ENCODE data around the gene KIRREL3. TPM values are rescaled to one million over a fixed set of nuclear protein-coding genes. Genes with fewer than 3 reads are reported as not detected.
A peak's percentile ranks its signal among the peaks of the same experiment; 100 is the strongest.

KIRREL3 gene
- total RNA-seq, result 1 to 10 TPM in 1 of 2 donors, under 1 TPM in 1; 0.44 to 2.1 TPM
- long read RNA-seq, partial matches to known transcripts, result 0 of 1 reads
- long read RNA-seq, other reads (novel, unspliced or antisense), result 1 of 1 reads

DNA sequence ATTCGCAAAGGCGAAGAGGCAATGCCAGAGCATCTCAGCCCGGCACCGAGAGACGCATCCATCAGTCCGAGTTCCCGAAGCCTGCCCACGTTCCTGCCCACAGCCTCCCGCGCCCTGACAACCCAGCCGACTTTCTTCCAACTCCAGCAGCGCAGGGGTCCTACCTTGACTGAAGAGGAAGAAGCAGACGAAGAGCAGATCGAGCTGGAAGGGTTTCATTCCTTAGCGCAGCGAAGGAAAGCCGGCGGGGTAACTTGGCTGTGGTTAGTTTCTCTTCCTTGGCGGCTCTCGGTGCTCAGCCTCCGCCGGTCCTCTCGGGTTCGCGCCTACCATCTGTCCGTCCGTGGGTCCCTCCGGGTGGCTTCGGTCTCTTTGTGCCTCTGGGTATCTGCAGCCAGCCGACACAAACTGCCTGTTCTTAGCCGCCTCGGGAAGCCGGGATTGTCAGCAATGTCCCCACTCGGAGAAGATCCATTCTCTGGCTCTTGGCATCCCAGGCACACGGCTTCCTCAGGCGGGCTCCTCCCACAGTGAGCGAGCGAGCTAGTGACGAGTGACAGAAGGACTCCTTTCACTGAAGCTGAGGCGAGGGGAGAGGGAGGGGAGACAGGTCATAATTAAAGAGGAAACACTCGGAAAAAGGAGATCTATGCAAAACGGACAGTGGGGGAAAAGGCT lies at the start of gene KIRREL3:
Gene KIRREL3, minus strand, starts transcription at position 480 of the 678 bp plus-strand sequence.
- intact Hi-C loops (cut with DNase I), result no loop called here
- peak; percentile 21 to 48 for ATAC-seq

DNA sequence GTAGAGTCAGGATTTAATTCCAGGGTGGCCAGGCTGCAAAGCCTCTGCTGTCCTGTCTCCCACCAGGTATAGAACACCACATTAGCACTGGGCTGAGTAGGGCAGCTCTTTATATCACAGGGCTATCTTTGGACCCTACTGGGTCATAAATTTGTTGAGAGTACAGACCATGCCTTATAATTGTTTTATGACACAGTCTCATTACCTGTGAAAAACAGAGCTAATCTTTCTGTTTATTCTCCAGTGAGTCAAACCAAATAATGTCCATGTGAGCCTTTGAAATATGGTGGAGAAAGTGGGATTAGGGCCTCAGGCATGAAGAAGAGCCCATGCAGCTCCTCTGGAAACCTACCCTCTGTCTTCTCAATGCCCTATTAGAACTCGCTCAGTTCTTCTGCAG lies 49.6 kb upstream of the KIRREL3 start:
- intact Hi-C loops (cut with DNase I), result no loop called here

More for the DNA sequence above, at the start of gene KIRREL3:
- DNase-seq, result peak; percentile 40

DNA sequence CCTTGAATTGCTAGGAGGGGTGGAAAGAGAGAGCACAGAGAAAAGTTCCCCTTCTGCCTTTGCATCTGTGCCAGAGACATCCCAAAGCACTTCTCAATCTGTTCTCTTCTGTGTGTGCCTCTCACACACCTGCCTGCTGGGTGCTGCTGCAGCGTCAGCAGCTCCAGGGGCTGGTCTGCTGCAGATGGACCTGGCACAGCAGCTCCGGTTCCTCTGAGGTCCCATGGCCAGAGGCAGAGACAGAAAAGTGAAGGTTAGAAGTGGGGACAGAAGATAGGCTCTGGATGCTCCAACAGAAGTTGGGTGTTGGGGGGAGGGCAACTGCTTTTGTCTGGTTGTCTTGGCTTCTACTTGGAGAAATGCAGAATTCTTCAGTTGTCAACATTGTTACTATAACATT lies 48.9 kb upstream of the KIRREL3 start:
- intact Hi-C loops (cut with DNase I), result no loop called here
- DNase-seq, result no peak
- no peak for ATAC-seq

More for the DNA sequence above, 49.6 kb upstream of the KIRREL3 start:
- ATAC-seq (no peak), DNase-seq (no peak)

DNA sequence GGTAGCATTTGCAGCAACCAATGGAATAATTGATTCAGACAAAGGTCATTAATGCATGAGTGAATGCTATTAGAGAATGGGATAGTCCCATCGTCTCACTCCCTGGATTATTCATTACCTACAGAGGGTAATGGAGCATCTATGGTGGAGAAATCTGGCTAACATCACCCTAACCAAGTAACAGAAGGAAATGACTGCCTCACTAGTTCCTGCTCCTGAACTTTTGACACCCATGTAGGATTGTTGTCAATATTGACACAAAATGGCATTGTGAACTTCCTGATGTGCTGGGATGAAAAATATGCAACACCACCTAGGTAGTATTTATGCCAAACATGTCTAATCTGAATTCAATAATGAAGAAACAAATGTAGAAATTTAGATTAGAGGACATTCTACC lies 44.0 kb upstream of the KIRREL3 start:
- intact Hi-C loops (cut with DNase I), result no loop called here
- ATAC-seq (no peak), DNase-seq (no peak)

DNA sequence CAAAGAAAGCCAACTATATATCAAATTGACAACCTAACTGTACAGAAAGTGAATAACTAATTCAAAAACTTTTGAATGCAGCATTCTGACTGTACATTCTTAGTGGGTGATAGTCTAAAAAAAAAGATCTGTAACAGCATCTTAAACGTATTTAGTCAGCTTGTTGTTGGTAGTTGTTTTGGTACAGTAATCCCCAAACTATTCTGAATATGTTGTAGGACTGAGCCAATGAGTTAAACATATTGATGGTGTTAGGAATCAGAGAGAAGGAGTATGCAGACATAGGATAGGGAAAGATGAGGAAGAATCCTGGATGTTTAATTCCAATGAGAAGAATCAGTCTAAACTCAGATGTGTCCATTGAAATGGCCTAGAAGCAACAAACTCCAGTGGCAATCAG lies 41.9 kb upstream of the KIRREL3 start:
- DNase-seq, result no peak
- intact Hi-C loops (cut with DNase I), result no loop called here
- ATAC-seq, result no peak

DNA sequence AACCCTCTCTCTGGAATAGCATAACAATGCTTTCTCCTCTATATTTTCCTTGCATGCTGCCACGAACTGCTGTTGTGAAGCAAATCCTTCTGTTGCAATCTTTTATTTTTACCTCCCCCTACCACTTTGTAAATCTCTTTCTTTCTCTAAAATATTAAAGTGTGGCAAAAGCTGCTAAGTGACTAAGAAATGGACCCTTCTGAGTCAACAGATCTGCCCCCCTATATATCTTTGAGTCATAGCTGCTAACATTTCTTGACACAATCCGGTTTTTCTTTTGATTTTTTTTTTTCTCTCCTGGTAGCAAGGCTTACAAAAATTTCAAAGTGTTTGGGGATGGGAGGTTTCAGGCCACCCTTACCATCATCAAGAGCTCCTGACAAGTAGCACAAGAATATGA lies 39.0 kb upstream of the KIRREL3 start:
- intact Hi-C loops (cut with DNase I), result no loop called here
- ATAC-seq, result no peak
- DNase-seq, result no peak

DNA sequence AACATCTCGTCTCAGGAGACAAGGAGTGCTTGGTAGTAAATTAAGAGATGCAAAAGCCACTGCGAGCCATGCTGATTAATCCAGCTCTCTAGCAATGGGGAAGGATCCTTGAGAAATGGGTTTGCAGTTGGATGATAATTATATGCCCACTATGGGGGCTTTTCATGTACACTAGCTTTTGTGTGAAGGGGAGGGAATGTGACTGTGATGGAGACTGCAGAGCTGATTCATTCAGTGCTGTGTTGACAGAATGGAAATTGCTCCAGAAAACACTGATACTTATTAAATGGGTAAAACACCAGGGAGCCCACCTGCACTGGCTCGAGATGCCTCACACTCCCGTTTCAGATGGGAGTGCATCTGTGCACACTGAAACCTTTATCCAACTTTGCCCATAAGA lies 37.0 kb upstream of the KIRREL3 start:
- DNase-seq (no peak), ATAC-seq (no peak)
- intact Hi-C loops (cut with DNase I), result no loop called here

DNA sequence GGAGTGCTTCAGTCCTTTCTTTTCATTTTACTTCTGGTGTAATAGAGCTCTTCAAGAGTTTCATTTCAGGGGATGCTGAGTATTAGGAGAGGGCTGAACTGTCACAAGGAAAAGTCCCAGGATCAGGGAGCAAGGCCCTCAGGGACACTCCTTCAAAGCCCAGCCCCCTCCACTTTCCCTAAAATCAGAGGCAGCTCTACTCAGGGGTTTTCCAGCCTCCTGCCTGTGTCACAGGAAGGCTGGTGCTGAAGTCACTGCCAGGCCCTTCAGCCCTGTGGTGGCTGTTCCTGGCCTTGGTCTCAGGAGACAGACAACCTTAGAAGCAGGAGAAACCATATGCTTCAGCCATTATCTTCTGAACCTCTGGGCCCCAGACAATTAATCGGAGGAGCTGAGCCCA lies 36.4 kb upstream of the KIRREL3 start:
- no peak for ATAC-seq
- DNase-seq, result no peak
- intact Hi-C loops (cut with DNase I), result no loop called here

DNA sequence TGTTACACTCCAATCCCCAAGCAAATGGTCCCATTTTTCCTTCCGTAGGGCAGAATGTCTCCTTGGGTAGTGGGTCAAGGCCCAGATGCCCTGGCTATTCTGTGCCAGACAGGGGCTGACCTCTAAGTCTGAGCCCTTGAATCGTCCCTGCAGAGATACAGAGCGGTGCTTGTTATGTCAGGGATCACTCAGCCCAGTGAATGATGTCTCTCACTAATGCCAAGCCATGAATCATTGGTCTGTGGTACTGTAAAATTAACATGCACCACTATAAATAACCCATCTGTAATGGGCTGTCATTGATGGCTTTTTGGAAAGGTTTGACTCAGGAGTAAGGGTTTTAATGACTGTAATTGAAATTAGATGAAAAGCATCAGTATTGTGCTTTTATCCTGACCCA lies 35.3 kb upstream of the KIRREL3 start:
- ATAC-seq, result peak; percentile 88 to 98
- no peak for DNase-seq
- intact Hi-C loops (cut with DNase I), result no loop called here

DNA sequence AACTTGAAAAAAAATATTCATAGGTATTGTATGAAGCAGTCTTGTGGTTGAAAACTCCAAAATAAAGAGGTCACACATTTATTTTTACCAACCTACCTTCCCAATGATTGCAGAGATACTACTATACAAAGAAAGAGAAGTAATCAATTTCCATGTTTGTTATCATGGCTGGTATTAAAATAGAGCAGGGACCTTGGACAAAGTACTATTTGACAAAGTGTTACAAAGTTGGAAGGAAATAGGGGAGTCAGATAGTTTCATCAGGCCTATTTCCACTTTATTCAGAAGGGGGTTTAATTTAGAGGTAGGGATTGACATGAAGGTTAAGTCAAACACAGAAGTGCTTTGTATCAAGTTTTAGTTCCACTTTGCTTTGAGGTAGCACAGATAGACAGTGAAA lies 34.4 kb upstream of the KIRREL3 start:
- intact Hi-C loops (cut with DNase I), result no loop called here
- ATAC-seq, result no peak
- no peak for DNase-seq

DNA sequence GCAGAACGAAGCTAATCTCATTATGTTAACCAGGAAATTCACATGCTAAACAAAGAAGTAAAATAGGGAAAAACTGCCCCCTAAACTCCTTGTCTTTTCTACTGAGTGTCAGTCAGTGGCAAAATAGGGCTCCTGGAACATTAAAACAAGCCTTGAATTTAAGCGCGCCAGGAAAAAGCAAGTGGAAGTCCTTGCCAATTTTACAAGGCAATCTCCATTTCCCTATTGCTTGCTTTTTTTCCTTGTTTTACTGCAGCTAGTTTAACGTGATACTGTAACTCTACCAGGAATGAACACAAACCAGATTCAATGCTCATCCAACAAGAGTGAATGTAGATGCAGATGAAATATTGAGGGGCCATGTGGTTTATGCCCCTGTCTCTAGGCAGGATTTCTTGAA lies 28.1 kb upstream of the KIRREL3 start:
- no peak for ATAC-seq

DNA sequence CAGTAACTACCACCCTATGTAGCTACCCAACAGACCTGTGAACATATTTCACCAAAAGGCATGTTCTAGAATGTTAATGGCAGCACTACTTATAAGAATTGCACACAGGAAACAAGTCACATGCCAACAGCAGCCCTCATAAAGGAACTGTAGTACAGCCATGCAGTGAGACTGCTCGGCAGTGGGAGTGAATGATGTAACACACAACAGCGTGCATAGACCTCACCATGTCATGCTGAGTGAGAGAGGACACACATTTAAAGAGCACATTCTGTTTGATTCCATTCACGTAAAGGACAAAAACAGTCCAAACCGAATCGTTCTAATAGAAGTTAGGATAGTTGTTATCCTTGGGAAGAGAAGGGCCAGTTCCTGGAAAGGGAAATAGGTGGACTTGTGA lies 27.2 kb upstream of the KIRREL3 start:
- intact Hi-C loops (cut with DNase I), result no loop called here
- DNase-seq (no peak), ATAC-seq (no peak)

More for the DNA sequence above, 28.1 kb upstream of the KIRREL3 start:
- DNase-seq, result no peak
- intact Hi-C loops (cut with DNase I), result no loop called here

DNA sequence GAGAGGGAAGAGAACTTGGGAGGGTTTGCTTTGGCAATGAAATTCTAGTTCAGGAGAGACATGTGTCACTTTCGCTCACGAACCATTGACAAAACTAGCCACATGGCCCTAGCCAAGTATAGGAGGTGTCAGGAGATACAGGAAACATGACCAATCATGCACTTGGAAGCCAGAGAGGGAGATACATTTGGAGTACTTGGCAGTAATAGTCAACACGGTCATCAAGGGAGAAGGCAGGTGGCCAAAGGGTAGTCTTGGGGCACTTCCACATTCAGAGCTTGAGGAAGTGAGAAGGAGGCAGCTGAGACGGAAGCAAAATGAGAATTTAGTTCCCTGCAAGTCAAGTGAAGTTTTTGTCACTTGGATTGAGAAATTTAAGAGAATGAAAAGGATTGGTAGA lies 26.4 kb upstream of the KIRREL3 start:
- ATAC-seq (peak; percentile 72 to 91), DNase-seq (no peak)
- intact Hi-C loops (cut with DNase I), result no loop called here

DNA sequence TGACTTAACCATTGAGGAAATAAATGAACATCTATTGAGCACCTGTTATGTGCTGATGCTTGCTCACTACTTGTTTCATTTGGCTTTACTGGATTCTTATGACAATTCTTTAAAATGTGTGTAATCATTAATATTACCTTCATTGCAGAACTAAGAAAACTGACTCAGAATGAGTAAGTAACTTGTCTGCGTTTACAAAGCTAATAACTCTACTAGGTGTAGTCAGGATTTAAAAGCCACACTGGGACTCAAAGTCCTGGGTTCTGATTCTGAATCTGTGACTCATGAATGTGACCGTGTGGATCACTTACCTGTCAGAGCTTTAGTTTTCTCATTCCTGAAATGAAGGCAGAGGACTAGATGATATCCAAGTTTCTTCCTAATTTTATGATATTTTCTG lies 23.4 kb upstream of the KIRREL3 start:
- intact Hi-C loops (cut with DNase I), result no loop called here
- DNase-seq, result no peak
- no peak for ATAC-seq

DNA sequence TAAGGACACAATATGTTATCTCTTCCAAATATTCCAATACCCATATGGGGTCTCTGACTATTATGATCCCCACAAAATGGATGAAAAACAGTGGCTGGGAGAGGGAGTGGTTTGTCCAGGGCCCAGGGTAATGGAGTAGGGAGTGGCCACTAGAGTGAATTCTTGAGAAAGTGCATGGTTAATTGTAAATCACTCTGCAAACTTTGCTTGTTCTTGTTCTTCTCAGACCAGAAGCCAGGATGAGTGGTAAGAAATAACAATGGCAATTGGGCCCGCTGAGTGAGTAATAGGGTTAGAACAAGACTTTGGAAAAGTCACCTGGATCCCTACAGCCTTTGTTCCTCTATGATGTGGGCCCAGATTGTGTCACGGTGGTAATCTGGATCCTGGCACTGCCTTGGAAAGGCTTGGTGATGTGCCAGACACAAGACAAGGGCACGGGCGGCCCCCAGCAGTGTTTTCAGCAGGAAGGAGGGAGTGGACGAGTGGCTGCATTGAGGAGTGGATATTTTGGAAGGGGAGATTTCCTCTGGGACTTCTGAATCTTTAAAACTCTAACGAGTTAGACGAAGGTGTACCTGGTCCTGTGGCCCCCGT lies 18.2 kb upstream of the KIRREL3 start:
- DNase-seq (no peak), ATAC-seq (no peak)
- intact Hi-C loops (cut with DNase I), result no loop called here

DNA sequence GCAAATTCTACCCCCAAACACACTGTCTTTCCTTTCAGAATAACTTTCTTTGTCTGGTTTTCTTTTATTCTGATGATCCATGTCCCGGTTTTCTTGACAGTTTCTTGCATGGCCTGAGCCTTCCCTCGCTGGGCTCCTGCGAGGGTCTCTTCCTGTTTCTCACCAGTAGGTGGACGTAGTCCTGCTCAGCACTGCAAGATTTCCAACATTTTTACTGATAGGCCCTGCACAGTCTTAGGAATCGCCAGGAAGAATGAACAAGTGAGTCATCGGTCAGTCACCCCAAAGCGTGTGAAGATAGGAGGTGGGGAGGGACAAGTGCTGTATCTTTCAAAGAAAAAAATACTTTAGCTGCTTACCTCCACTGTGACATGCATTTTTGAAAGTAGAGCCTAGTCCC lies 16.9 kb upstream of the KIRREL3 start:
- ATAC-seq, result peak in 1 of 2 donors; percentile 74
- DNase-seq, result no peak
- intact Hi-C loops (cut with DNase I), result no loop called here

DNA sequence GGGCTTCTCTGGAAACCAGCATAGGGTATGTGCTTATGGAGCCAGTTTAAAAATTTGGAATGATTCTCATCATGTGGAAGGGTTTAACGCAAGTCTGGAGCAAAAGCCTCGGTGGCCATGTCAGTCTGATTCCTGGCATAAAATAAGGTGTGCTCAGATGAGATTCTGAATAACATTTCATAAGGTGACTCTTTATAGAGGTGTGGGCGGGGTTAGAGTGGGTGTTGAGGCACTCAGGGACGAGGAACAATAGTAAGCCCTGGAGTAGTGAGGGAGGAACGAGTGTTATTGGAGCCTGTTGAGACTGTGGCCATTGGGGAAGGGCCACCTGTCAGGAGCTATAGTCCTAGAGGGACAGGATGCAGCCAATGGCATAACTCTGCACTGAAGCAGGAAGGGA lies 13.0 kb upstream of the KIRREL3 start:
- no peak for ATAC-seq
- intact Hi-C loops (cut with DNase I), result no loop called here

DNA sequence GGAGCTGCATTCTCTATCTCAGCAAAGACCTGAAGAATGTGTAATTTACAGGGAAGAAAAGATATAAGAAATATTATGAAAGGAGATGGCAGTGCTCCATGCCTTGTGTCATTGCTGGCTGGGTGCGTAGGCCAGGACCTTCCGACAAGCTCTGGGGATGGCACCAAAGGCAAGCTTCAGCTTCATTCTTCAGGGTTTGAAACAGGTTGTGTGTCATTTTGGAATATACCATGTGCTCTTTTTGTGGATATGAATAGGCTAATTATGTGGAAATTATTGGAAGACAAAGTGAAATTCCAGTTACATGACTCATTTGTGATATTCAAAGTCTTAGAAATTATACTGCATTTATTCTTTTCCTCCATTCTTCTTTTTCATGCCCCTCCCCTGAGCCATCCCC lies 5.7 kb upstream of the KIRREL3 start:
- ATAC-seq, result no peak
- intact Hi-C loops (cut with DNase I), result no loop called here

More for the DNA sequence above, 13.0 kb upstream of the KIRREL3 start:
- DNase-seq, result no peak

DNA sequence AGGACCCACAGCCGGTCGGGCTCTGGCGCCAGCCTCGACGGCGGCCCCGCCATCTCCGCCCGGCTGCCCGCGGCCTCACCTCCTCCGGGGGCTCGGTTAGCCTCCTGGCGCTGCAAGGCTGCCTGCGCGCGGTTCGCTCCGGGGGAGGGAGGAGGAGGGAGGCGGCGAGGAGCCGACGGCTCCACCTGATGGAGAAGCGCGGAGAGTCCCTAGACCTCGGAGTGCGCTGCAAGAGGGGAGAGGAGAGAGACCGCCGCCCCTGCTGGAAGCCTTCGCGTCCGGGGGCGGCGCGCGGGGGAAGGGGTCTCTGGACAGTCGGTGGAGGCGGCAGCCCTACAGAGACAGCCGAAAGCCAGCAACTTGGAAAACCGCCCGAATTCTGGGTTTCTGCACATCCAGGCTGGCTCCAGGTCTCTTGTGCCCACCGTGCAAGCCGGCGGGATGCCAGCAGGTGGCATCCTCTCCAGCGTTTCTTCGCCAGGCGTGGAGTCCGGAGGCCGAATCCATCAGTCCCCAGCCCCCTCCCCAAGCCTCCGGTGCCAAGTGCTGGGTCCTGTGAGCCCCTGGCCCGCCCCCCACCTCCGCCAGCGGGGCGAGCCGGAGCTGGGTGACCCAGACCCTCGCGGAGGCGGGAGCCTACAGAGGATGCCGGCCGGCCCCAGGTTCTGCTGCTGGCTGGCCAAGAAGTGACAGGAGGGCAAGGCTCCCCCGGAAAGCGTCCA lies 2.9 kb upstream of the KIRREL3 start:
- DNase-seq, result peak; percentile 29
- intact Hi-C loops (cut with DNase I), result no loop called here
- peak; percentile 64 to 83 for ATAC-seq

More for the DNA sequence above, 5.7 kb upstream of the KIRREL3 start:
- no peak for DNase-seq

DNA sequence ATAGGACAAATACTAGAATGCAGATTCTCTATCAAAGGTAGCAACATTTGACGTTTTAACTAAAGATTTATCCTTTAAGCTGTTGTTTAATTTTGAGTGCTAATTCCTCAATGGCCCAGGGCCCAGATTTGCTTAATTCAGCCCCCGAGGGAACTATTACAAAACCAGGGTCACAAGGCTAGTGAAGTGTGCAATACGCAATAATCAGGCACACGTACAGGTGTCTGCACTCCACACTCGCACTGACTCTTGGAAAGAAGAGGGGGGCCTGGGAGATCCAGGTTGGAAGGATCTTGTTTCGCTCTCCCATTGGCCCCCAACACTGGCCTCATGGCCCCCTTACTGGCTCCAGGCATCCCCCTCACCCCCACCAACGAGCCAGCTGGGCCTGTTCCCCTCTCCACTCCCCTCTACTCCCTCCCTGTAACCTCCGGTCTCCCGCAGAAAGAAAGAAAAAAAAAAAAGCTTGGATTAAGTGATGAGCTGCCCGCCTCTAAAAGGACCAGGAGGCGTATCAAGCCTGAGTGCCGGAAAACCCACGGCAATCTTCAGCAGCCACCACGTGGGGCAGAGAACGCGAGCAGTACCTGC lies 2.2 kb upstream of the KIRREL3 start:
- ATAC-seq, result no peak
- intact Hi-C loops (cut with DNase I), result no loop called here

More for the DNA sequence above, 2.2 kb upstream of the KIRREL3 start:
- DNase-seq, result no peak

Measured in left cardiac atrium (tissue), 4 donors.